Immature natural killer cell (primary cell): ENCODE data around the gene SLX4. TPM values are rescaled to one million over a fixed set of nuclear protein-coding genes. Genes with fewer than 3 reads are reported as not detected.

Experiments used
- DNase-seq, 3 donors: peaks; one replicate each; pipeline ENCODE4 v3.0.0; 2022; ENCODE audit warnings: mixed read lengths in 1 of 3
- H3K27ac Mint-ChIP-seq, 6 donors: one replicate each; pipeline ENCODE4 v1.8.0; 2020; ENCODE audit warnings: mixed read lengths in 6 of 6, mild to moderate bottlenecking in 5 of 6, inconsistent platforms in 4 of 6, moderate library complexity in 3 of 6
- H3K27me3 Mint-ChIP-seq, 3 donors: one replicate each; pipeline ENCODE4 v1.8.0; 2020 to 2021; ENCODE audit warnings: low read depth in 3 of 3, mild to moderate bottlenecking in 3 of 3, mixed read lengths in 3 of 3, moderate library complexity in 3 of 3, inconsistent platforms in 1 of 3
- H3K36me3 Mint-ChIP-seq, 3 donors: one replicate each; pipeline ENCODE4 v1.8.0; 2020; ENCODE audit warnings: mixed read lengths in 3 of 3, inconsistent platforms in 2 of 3, mild to moderate bottlenecking in 2 of 3
- H3K4me1 Mint-ChIP-seq, 2 donors: one replicate each; pipeline ENCODE4 v1.8.0; 2020; ENCODE audit warnings: inconsistent platforms in 2 of 2, mild to moderate bottlenecking in 2 of 2, mixed read lengths in 2 of 2, moderate library complexity in 1 of 2
- H3K4me3 Mint-ChIP-seq, 5 donors: one replicate each; pipeline ENCODE4 v1.8.0; 2020; ENCODE audit warnings: mild to moderate bottlenecking in 5 of 5, mixed read lengths in 5 of 5, inconsistent platforms in 3 of 5, moderate library complexity in 3 of 5
- H3K9me3 Mint-ChIP-seq, 6 donors: one replicate each; pipeline ENCODE4 v1.8.0; 2020; ENCODE audit warnings: mild to moderate bottlenecking in 6 of 6, mixed read lengths in 6 of 6, inconsistent platforms in 4 of 6, moderate library complexity in 3 of 6
- polyA plus RNA-seq, 3 donors: library from polyadenylated mRNA; unstranded; fragments of 300-500 nt; fragmentation: Illumina TruSeq; gene quantifications; one replicate each; pipeline ENCODE4 v1.2.3, GENCODE V29; 2021

SLX4 gene
- polyA plus RNA-seq, 3 donors from 2014 or later = 0.43 to 1.8 TPM; not detected in 1

GRCh38 chr16:3562914-3563480 lies 48.4 kb downstream of the SLX4 start:
- Mint-ChIP-seq H3K4me3 (no peak overlapping the region), H3K36me3 (peaks cover 0 to 28% (median 0%) of the 10 kb centered on the region in 3 donors), H3K27ac (no peak overlapping the region), H3K9me3 (no peaks in the 10 kb centered on the region), H3K4me1 (peaks cover 0 to 3% of the 10 kb centered on the region in 2 donors), H3K27me3 (no peaks in the 10 kb centered on the region)
- no peak for DNase-seq

- Mint-ChIP-seq H3K36me3 (peaks cover 0 to 38% (median 9%) of the 10 kb centered on the region in 3 donors), H3K4me1 (no peaks in the 10 kb centered on the region), H3K27me3 (no peaks in the 10 kb centered on the region), H3K27ac (peak overlapping the region in 2 of 6 donors; percentile 19 to 44), H3K4me3 (no peak overlapping the region), H3K9me3 (no peaks in the 10 kb centered on the region)
- no peak for DNase-seq
These were observed 49.8 kb downstream of the SLX4 start for GRCh38 chr16:3561626-3562025.

GRCh38 chr16:3554351-3554928 lies 57.0 kb downstream of the SLX4 start:
- H3K4me3 Mint-ChIP-seq = no peak overlapping the region
- H3K27me3 Mint-ChIP-seq = peaks cover 0 to 1% (median 0%) of the 10 kb centered on the region in 3 donors
- H3K27ac Mint-ChIP-seq = peak overlapping the region in 2 of 6 donors; percentile 8 to 35
- H3K4me1 Mint-ChIP-seq = peaks cover 0 to 3% of the 10 kb centered on the region in 2 donors
- no peak for DNase-seq
- peaks cover 0 to 1% (median 0%) of the 10 kb centered on the region in 6 donors for H3K9me3 Mint-ChIP-seq
- H3K36me3 Mint-ChIP-seq = peaks cover 26 to 55% (median 29%) of the 10 kb centered on the region in 3 donors

GRCh38 chr16:3553138-3553923 lies 58.1 kb downstream of the SLX4 start:
- H3K4me3 Mint-ChIP-seq = no peak overlapping the region
- no peak for DNase-seq
- no peak overlapping the region for H3K27ac Mint-ChIP-seq
- peaks cover 0 to 1% (median 0%) of the 10 kb centered on the region in 6 donors for H3K9me3 Mint-ChIP-seq
- peaks cover 0 to 3% of the 10 kb centered on the region in 2 donors for H3K4me1 Mint-ChIP-seq
- H3K27me3 Mint-ChIP-seq = peaks cover 0 to 1% (median 1%) of the 10 kb centered on the region in 3 donors
- H3K36me3 Mint-ChIP-seq = peaks cover 26 to 58% (median 29%) of the 10 kb centered on the region in 3 donors

- Mint-ChIP-seq H3K4me3 (no peak overlapping the region), H3K36me3 (peaks cover 19 to 51% (median 26%) of the 10 kb centered on the region in 3 donors), H3K27ac (peak overlapping the region in 5 of 6 donors; percentile 23 to 62 (median 58)), H3K9me3 (peaks cover 0 to 1% (median 0%) of the 10 kb centered on the region in 6 donors), H3K27me3 (peaks cover 0 to 1% (median 1%) of the 10 kb centered on the region in 3 donors), H3K4me1 (peaks cover 0 to 3% of the 10 kb centered on the region in 2 donors)
- DNase-seq = no peak
These were observed 60.3 kb downstream of the SLX4 start for GRCh38 chr16:3550851-3551847.

GRCh38 chr16:3549906-3550305 lies 61.5 kb downstream of the SLX4 start:
- Mint-ChIP-seq H3K36me3 (peaks cover 15 to 51% (median 27%) of the 10 kb centered on the region in 3 donors), H3K27ac (peak overlapping the region in 1 of 6 donors; percentile 29), H3K4me1 (peaks cover 0 to 1% of the 10 kb centered on the region in 2 donors), H3K4me3 (no peak overlapping the region), H3K9me3 (peaks cover 0 to 1% (median 0%) of the 10 kb centered on the region in 6 donors), H3K27me3 (peaks cover 0 to 1% (median 1%) of the 10 kb centered on the region in 3 donors)
- no peak for DNase-seq

- Mint-ChIP-seq H3K4me3 (no peak overlapping the region), H3K27ac (peak overlapping the region in 2 of 6 donors; percentile 39), H3K4me1 (peaks cover 0 to 1% of the 10 kb centered on the region in 2 donors), H3K9me3 (peaks cover 0 to 1% (median 0%) of the 10 kb centered on the region in 6 donors), H3K27me3 (peaks cover 0 to 1% (median 1%) of the 10 kb centered on the region in 3 donors), H3K36me3 (peaks cover 15 to 53% (median 24%) of the 10 kb centered on the region in 3 donors)
- DNase-seq = no peak
These were observed 62.5 kb downstream of the SLX4 start for GRCh38 chr16:3548859-3549258.

- Mint-ChIP-seq H3K27ac (peak overlapping the region in 1 of 6 donors; percentile 48), H3K9me3 (peaks cover 0 to 1% (median 0%) of the 10 kb centered on the region in 6 donors), H3K27me3 (peaks cover 0 to 1% (median 1%) of the 10 kb centered on the region in 3 donors), H3K4me1 (peaks cover 0 to 1% of the 10 kb centered on the region in 2 donors), H3K4me3 (no peak overlapping the region), H3K36me3 (peaks cover 15 to 53% (median 24%) of the 10 kb centered on the region in 3 donors)
- DNase-seq = no peak
These were observed 63.0 kb downstream of the SLX4 start for GRCh38 chr16:3548445-3548844.

- peaks cover 0 to 1% of the 10 kb centered on the region in 2 donors for H3K4me1 Mint-ChIP-seq
- H3K27me3 Mint-ChIP-seq = peaks cover 0 to 1% (median 1%) of the 10 kb centered on the region in 3 donors
- H3K36me3 Mint-ChIP-seq = peaks cover 16 to 43% (median 21%) of the 10 kb centered on the region in 3 donors
- H3K27ac Mint-ChIP-seq = peak overlapping the region in 3 of 6 donors; percentile 5 to 48 (median 37)
- DNase-seq = no peak
- H3K4me3 Mint-ChIP-seq = no peak overlapping the region
- peaks cover 0 to 1% (median 0%) of the 10 kb centered on the region in 6 donors for H3K9me3 Mint-ChIP-seq
These were observed 64.3 kb downstream of the SLX4 start for GRCh38 chr16:3546986-3547682.

- Mint-ChIP-seq H3K27ac (peak overlapping the region in 2 of 6 donors; percentile 40 to 51), H3K36me3 (peaks cover 8 to 29% (median 9%) of the 10 kb centered on the region in 3 donors), H3K9me3 (no peaks in the 10 kb centered on the region), H3K27me3 (no peaks in the 10 kb centered on the region), H3K4me3 (no peak overlapping the region), H3K4me1 (no peaks in the 10 kb centered on the region)
- no peak for DNase-seq
These were observed 68.6 kb downstream of the SLX4 start for GRCh38 chr16:3542601-3543373.

GRCh38 chr16:3541527-3542155 lies 69.8 kb downstream of the SLX4 start:
- Mint-ChIP-seq H3K4me1 (peaks cover 0 to 3% of the 10 kb centered on the region in 2 donors), H3K9me3 (no peaks in the 10 kb centered on the region), H3K4me3 (no peak overlapping the region), H3K27me3 (no peaks in the 10 kb centered on the region), H3K27ac (peak overlapping the region in 1 of 6 donors; percentile 35), H3K36me3 (peaks cover 8 to 25% (median 9%) of the 10 kb centered on the region in 3 donors)
- no peak for DNase-seq
